GM19351 (cell line): ENCODE results near the gene DNTT.

ENCODE experiments used
- ATAC-seq: cut with Tn5 transposase; IDR thresholded peaks from one replicate; pipeline ENCODE4 v1.9.1; 2021; ENCODE audit warnings: mild to moderate bottlenecking, moderate library complexity; ENCODE audit not compliant: unreplicated experiment

Gene DNTT

DNA sequence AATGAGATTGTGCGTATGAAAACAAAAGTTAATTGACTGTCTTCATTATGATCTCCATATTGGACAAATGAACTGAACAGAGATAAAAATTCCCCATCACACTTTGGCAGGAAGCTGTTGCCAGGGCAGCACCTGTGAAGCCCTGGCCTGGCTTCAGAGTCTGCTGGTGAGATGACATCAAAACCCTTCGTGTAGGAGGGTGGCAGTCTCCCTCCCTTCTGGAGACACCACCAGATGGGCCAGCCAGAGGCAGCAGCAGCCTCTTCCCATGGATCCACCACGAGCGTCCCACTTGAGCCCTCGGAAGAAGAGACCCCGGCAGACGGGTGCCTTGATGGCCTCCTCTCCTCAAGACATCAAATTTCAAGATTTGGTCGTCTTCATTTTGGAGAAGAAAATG, at the start of gene DNTT:
Gene DNTT (plus strand): TSS at position 205 of the 400 bp plus-strand sequence. CDS start 64 bp downstream, at position 269.
- ATAC-seq, result no peak

DNA sequence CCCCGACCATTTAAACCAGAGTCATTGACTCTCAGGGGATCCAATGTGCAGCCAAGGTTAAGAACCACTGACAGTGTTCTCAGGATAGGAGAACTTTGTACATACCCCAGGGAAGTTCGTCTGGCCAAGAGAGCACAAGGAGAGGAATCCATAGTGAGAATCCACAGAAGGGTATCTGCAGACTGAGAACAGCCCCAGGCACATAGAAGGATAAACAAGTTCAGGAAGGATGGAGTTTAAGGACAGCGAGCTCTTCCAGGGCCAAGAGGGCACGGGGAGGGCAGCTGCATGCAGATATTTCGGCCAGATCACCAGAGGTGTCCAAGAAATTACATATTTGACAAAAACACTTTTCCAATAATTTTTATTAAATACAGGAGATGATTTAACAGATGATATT, 49.3 kb upstream of the DNTT start:
- no peak for ATAC-seq

GRCh38 chr10:96255549-96256333, 48.5 kb upstream of the DNTT start:
- no peak for ATAC-seq

DNA sequence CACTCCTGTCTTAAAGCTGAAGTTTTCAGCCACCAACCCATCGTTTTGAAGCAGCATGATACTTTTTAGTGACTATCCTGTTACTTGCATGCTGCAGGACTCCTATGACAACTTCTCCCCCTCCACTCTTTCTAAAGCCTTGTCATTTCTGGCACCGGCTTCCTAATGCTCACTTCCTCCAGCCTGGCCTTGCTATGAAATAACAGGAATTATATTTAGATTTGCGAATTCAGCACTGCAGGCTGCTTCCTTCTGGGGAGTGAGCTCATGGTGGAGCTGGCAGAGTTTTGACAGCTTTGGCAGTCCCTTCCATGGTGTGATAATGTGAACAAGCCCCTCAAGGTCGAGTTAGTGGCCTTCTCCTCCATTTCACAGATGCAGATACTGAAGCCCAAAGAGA, 46.3 kb upstream of the DNTT start:
- no peak for ATAC-seq

- ATAC-seq, result no peak
Observed at GRCh38 chr10:96259150-96259549, 45.1 kb upstream of the DNTT start.

DNA sequence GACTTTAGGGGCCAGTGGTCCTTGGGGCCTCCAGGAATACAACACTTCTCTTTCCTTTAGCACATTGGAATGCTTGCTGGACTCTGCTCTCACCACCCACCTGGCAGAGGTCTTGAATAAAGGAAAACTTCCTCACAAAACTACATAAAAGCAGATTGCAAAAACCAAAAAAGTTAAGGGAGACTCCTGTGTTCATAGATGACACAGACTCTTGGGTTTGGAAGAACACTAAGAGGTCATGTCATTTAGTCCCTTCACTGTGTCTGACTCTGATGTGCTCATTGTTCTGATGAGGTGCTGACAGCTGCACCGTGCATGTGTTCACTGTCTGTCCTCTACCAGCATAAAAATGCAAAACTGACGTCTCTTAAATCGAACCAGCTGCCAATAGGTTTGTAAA, 44.2 kb upstream of the DNTT start:
- ATAC-seq, result no peak

DNA sequence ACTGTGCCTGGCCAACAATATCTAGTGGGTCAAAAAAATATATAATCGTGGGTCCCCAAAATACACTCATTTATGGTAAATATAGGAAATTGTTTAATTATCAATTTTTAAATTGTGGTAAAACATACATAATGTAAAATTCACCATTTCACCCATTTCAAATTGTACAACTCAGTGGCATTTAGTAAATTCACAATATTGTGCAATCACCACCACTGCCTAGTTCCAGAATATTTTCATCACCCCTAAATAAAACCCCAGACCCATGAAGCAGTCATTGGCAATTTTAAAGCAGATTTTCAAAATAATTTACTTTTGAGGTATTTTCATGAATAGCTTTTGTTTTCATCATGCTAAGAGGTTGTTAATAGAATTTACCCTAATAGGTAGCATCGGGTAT, 43.1 kb upstream of the DNTT start:
- ATAC-seq, result no peak

- ATAC-seq, result no peak
Observed at GRCh38 chr10:96261930-96262329, 42.3 kb upstream of the DNTT start.

DNA sequence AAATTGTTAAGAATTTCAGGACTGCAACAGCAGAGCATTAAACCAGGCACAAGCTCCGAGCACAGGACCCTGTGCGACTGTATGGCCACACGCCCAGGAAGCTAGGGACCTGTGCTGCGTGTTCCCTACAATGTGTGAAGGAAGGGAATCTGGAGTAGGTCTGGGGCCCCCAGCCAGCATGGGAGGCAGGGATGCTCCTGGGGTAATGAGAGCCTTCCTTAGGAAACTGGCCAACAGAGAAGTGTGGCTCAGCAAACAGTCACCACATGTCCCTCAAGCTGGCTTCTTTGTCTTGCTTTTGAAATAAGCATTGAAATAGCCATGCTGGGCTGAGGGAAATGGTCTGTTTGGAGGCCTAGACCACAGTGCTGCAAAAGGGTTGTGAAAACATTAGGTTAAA, 41.1 kb upstream of the DNTT start:
- ATAC-seq, result no peak

- no peak for ATAC-seq
Observed at GRCh38 chr10:96263669-96264068, 40.6 kb upstream of the DNTT start.

DNA sequence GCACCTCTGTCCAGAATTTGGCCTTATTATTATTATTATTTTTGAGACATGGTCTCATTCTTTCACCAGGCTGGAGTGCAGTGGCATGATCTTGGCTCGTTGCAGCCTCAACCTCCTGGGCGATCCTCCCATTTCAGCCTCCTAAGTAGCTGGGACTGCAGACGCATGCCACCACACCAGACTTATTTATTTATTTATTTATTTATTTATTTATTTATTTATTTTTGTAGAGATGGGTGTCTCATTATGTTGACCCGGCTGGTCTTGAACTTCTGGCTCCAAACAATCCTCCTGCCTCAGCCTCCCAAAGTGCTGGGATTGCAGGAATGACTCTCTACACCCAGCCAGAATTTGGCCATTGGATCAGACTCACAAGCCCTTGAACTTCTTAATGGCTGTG, 39.3 kb upstream of the DNTT start:
- no peak for ATAC-seq

DNA sequence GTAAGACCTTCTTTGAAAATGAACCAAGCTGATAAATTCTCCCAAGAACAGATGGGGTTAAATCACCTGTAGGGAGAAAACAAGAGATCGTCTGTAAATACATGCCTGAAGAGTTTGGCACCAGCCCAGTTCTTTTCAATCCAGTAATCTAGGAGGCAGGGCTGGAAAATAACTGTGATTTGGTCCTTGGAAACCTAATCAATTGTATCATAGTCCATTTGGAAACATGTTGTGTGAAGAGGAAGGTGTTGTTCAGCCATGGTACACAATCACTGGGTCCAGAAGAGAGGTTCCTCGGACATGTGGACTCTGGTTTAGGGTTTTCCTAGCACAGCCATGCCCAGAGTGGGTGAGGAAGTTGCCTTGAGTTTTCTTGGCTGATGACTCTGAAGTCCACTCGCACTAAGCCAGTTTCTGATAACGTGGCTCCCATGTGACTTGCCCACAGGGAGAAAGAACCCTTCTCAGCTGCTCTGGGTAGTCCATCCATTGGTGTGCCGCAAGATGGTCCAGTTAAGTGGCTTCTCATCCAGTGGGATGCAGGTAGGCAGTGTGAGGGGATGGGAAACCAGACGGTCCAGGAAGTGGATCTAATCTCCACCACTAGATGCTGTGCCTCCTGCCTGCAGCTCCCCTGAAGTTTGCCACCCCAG, 38.0 kb upstream of the DNTT start:
- no peak for ATAC-seq

GRCh38 chr10:96267234-96267705, 37.0 kb upstream of the DNTT start:
- no peak for ATAC-seq

- ATAC-seq, result no peak
Observed at GRCh38 chr10:96268341-96268909, 35.8 kb upstream of the DNTT start.

GRCh38 chr10:96269438-96270300, 34.6 kb upstream of the DNTT start:
- ATAC-seq, result no peak

DNA sequence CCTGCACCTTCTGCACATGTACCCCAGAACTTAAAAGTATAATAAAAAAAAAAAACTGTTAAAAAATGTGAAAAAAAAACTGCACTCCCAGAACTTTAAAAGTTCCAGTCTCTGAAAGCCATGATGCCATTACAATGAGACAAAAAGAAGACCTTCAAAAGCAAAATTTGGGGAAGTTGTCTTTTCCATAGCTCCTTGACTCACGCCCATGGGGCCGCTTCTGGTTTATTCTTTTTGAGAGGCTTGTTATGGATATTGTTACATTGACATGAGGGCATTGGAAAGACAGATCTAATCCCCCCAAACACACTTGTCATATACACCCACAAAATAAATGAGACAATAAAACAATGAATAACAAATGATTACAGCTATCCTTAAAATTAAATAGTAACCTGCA, 33.7 kb upstream of the DNTT start:
- no peak for ATAC-seq

GRCh38 chr10:96271016-96271815, 33.0 kb upstream of the DNTT start, which contains the start of gene BLNK:
BLNK (minus strand) TSS chr10:96271569; CDS start chr10:96271398, 171 bp downstream.
- peak; percentile 62 for ATAC-seq

DNA sequence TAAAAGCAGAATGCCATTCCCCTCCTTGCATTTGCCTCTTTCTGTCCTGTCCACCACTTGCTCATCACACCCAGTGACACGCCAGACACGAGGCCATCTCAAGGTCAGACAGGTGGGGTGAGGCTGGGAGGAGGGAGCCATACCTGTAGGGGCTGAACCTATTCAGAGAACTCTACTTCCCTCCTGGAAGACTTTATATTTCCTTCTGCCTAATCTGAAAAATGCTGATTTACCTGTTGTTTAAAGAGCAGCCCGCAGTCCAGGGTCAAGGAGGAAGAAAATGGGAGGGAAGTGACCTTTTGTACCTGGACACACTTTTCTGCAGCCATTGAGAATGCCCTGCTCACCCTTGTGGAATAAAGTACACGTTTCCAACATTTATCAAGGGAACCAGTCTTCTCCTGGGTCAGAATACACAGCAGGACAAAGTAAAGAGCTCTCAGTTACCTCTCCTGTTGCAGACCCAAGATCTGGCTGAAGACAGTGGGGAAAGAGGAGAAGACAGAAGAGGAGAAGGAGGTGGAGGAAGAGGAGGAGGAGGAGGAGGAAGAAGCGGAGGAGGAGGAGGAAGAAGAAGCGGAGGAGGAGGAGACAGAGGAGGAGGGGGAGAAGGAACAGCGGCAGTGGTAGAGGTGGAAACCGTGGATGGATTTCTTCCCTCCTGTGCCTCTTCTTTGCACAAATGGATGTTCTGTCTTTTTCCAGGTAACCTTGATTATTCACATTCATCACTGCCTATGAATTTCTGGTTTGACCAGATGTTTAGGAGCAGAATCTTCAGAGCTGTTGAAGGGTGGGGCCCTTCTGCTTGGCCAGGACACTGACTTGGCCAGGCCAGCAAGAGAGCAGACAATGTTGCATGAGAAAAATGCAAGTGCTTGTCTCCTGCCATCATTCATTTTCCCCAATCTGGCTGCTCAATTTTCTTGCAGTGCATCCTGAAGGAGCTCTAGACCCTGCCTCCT, 31.6 kb upstream of the DNTT start:
- ATAC-seq, result no peak
